NT2/D1 (cell line): ENCODE results near the gene INPP5B.

Experiments
- YY1 ChIP-seq: IDR thresholded peaks from 2 replicates; pipeline ENCODE4 v1.6.1; 2011; ENCODE audit not compliant: insufficient read length, insufficient read depth
- ZNF274 ChIP-seq: IDR thresholded peaks from 2 replicates; pipeline ENCODE4 v1.6.1; 2011; ENCODE audit warnings: mild to moderate bottlenecking, low read depth, low read length

- no peak for TF ChIP-seq YY1
- no peak for TF ChIP-seq ZNF274
Observed at GRCh38 chr1:37858931-37859506, 87.8 kb downstream of the INPP5B start.
